ENCODE measurements around the gene ROBO1. TPM values are rescaled to one million over a fixed set of nuclear protein-coding genes. Genes with fewer than 3 reads are reported as not detected.

The ROBO1 gene
- total and polyA plus RNA-seq, 2 experiments from 2014 or later: 29.3 to 171 TPM

- no peaks in the 10 kb centered on the region for H3K4me1 ChIP-seq (ENCODE audit: low read depth)
- H3K27ac ChIP-seq: no peak overlapping the region
- H3K9me3 ChIP-seq (ENCODE audit: low read depth): no peaks in the 10 kb centered on the region
- H3K4me3 ChIP-seq: no peak overlapping the region
- DNase-seq (ENCODE audit: low read depth in 1 of 2, low spot score in 1 of 2): peak in 1 of 2 donors; percentile 65
- H3K27me3 ChIP-seq: no peaks in the 10 kb centered on the region
- TF ChIP-seq CTCF (IDR thresholded peaks at IDR 0.05; ENCODE audit: low read depth, low read length): no peak
- no peaks in the 10 kb centered on the region for H3K36me3 ChIP-seq
Measured at GRCh38 chr3:78823859-78824258, 943.9 kb downstream of the ROBO1 start.

GRCh38 chr3:78823434-78823833, 944.4 kb downstream of the ROBO1 start:
- Histone ChIP-seq H3K4me3 (no peak overlapping the region), H3K36me3 (no peaks in the 10 kb centered on the region), H3K27me3 (no peaks in the 10 kb centered on the region), H3K27ac (no peak overlapping the region), H3K4me1 (ENCODE audit: low read depth) (no peaks in the 10 kb centered on the region), H3K9me3 (ENCODE audit: low read depth) (no peaks in the 10 kb centered on the region)
- DNase-seq (ENCODE audit: low read depth in 1 of 2, low spot score in 1 of 2): no peak
- no peak for TF ChIP-seq CTCF (IDR thresholded peaks at IDR 0.05; ENCODE audit: low read depth, low read length)

- H3K4me1 ChIP-seq (ENCODE audit: low read depth): no peaks in the 10 kb centered on the region
- no peak for TF ChIP-seq CTCF (IDR thresholded peaks at IDR 0.05; ENCODE audit: low read depth, low read length)
- H3K27me3 ChIP-seq: no peaks in the 10 kb centered on the region
- no peak for DNase-seq (ENCODE audit: low read depth in 1 of 2, low spot score in 1 of 2)
- H3K9me3 ChIP-seq (ENCODE audit: low read depth): no peaks in the 10 kb centered on the region
- no peak overlapping the region for H3K4me3 ChIP-seq
- H3K27ac ChIP-seq: no peak overlapping the region
- H3K36me3 ChIP-seq: no peaks in the 10 kb centered on the region
Measured at GRCh38 chr3:78822726-78823125, 945.1 kb downstream of the ROBO1 start.

DNA sequence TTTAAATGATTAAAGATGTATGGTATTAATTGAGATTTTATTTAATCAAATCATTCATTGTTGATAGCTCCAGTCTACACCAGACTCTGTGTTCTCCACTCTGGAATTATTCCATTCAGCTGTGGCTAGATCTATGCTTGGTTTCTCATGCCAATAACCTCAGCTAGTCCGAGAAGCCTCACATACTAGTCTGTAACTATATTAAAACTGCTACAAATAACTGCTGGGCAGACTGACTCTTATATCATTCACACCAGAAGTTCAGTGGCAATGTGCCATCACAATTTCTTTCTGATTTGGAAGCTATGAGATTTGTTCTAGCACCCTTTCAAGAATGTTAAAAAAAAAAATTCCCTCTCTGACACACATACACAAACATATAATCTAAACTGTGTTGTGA, 947.3 kb downstream of the ROBO1 start:
- Histone ChIP-seq H3K9me3 (ENCODE audit: low read depth) (no peaks in the 10 kb centered on the region), H3K27ac (no peak overlapping the region), H3K4me1 (ENCODE audit: low read depth) (no peaks in the 10 kb centered on the region), H3K36me3 (no peaks in the 10 kb centered on the region), H3K27me3 (no peaks in the 10 kb centered on the region), H3K4me3 (no peak overlapping the region)
- no peak for TF ChIP-seq CTCF (IDR thresholded peaks at IDR 0.05; ENCODE audit: low read depth, low read length)
- peak in 1 of 2 donors; percentile 22 for DNase-seq (ENCODE audit: low read depth in 1 of 2, low spot score in 1 of 2)

GRCh38 chr3:78818161-78818985, 949.4 kb downstream of the ROBO1 start:
- H3K27me3 ChIP-seq: no peaks in the 10 kb centered on the region
- no peak overlapping the region for H3K27ac ChIP-seq
- H3K36me3 ChIP-seq: no peaks in the 10 kb centered on the region
- DNase-seq (ENCODE audit: low read depth in 1 of 2, low spot score in 1 of 2): no peak
- no peak for TF ChIP-seq CTCF (IDR thresholded peaks at IDR 0.05; ENCODE audit: low read depth, low read length)
- no peaks in the 10 kb centered on the region for H3K9me3 ChIP-seq (ENCODE audit: low read depth)
- peaks cover 8% of the 10 kb centered on the region for H3K4me1 ChIP-seq (ENCODE audit: low read depth)
- H3K4me3 ChIP-seq: no peak overlapping the region

Measured in cardiac muscle cell (in vitro differentiated cells and primary cell).